Measurements from ENCODE around the gene ERC1. TPM values are rescaled to one million over a fixed set of nuclear protein-coding genes. Genes with fewer than 3 reads are reported as not detected.

ERC1 gene
- total RNA-seq, 4 donors from 2014 or later, result 28.5 to 71.7 (median 38.5) TPM

GRCh38 chr12:1419849-1420371 lies 428.9 kb downstream of the ERC1 start:
- Histone ChIP-seq H3K4me1 (no peaks in the 10 kb centered on the region), H3K9me3 (peaks cover 5% of the 10 kb centered on the region), H3K36me3 (peaks cover 4% of the 10 kb centered on the region), H3K27ac (no peak overlapping the region), H3K27me3 (no peaks in the 10 kb centered on the region), H3K4me3 (no peak overlapping the region)
- WGBS, result 68% methylated on average over 1 of the region's 1 CpG
- TF ChIP-seq EP300 (IDR thresholded peaks at IDR 0.05), result no peak
- no peak for TF ChIP-seq POLR2A (IDR thresholded peaks at IDR 0.05)
- no peak for TF ChIP-seq POLR2AphosphoS5 (IDR thresholded peaks at IDR 0.05)
- no peak for TF ChIP-seq CTCF (IDR thresholded peaks at IDR 0.05)
- DNase-seq (ENCODE audit: low spot score in 2 of 2), result no peak

GRCh38 chr12:1421091-1421846 lies 430.2 kb downstream of the ERC1 start:
- H3K27me3 ChIP-seq, result no peaks in the 10 kb centered on the region
- H3K4me1 ChIP-seq, result no peaks in the 10 kb centered on the region
- 91% methylated on average over 11 of the region's 11 CpGs for WGBS
- H3K27ac ChIP-seq, result no peak overlapping the region
- DNase-seq (ENCODE audit: low spot score in 2 of 2), result no peak
- no peak overlapping the region for H3K4me3 ChIP-seq
- peaks cover 4% of the 10 kb centered on the region for H3K36me3 ChIP-seq
- H3K9me3 ChIP-seq, result peaks cover 5% of the 10 kb centered on the region
- TF ChIP-seq POLR2AphosphoS5 (IDR thresholded peaks at IDR 0.05) (no peak), POLR2A (IDR thresholded peaks at IDR 0.05) (no peak), EP300 (IDR thresholded peaks at IDR 0.05) (no peak), CTCF (IDR thresholded peaks at IDR 0.05) (no peak)

GRCh38 chr12:1422604-1423315 lies 431.7 kb downstream of the ERC1 start:
- no peak for DNase-seq (ENCODE audit: low spot score in 2 of 2)
- 88% methylated on average over 4 of the region's 4 CpGs for WGBS
- no peak overlapping the region for H3K27ac ChIP-seq
- no peak for TF ChIP-seq POLR2AphosphoS5 (IDR thresholded peaks at IDR 0.05)
- no peak for TF ChIP-seq EP300 (IDR thresholded peaks at IDR 0.05)
- no peak for TF ChIP-seq CTCF (IDR thresholded peaks at IDR 0.05)
- TF ChIP-seq POLR2A (IDR thresholded peaks at IDR 0.05), result no peak
- H3K36me3 ChIP-seq, result peaks cover 4% of the 10 kb centered on the region
- no peaks in the 10 kb centered on the region for H3K4me1 ChIP-seq
- peaks cover 5% of the 10 kb centered on the region for H3K9me3 ChIP-seq
- H3K27me3 ChIP-seq, result no peaks in the 10 kb centered on the region
- H3K4me3 ChIP-seq, result no peak overlapping the region

DNA sequence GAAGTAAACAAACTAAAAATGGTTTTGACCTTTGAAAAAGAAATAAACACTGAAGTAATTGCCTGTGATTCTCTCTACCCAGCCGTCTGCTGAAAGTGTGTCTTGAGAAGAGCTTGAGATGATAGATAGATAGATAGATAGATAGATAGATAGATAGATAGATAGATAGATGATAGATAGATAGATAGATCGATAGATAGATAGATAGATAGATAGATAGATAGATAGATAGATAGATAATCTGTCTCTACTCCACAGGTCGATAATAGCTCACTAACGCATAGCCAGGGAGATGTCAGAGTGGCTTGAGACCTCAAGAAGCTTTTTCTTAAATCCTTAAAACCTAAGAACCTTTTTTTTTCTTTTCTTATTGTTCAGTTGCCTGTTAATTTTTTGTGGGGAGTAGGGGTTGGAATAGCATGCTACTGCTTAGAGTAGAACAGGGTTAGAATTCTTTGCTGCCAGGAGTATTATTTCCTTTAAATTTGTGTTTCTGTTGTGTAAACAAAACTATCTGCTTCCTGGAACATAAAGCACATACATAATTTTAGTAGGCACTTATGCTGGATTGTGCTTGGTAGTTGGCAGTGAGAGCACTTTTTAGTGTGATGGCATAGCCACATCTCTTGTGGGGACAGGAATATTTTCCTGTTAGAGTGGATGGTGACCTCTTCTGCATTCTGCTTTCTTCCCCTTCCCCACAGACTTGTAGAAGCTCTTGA lies 433.8 kb downstream of the ERC1 start:
- no peak for DNase-seq (ENCODE audit: low spot score in 2 of 2)
- TF ChIP-seq POLR2A (IDR thresholded peaks at IDR 0.05) (no peak), CTCF (IDR thresholded peaks at IDR 0.05) (no peak), EP300 (IDR thresholded peaks at IDR 0.05) (no peak), POLR2AphosphoS5 (IDR thresholded peaks at IDR 0.05) (no peak)
- 81% methylated on average over 4 of the region's 4 CpGs for WGBS
- H3K27ac ChIP-seq, result no peak overlapping the region
- no peaks in the 10 kb centered on the region for H3K36me3 ChIP-seq
- H3K4me3 ChIP-seq, result no peak overlapping the region
- H3K27me3 ChIP-seq, result no peaks in the 10 kb centered on the region
- peaks cover 4% of the 10 kb centered on the region for H3K4me1 ChIP-seq
- H3K9me3 ChIP-seq, result peaks cover 5% of the 10 kb centered on the region

GRCh38 chr12:1425396-1425729 lies 434.3 kb downstream of the ERC1 start:
- WGBS, result 99% methylated on average over 3 of the region's 3 CpGs
- Histone ChIP-seq H3K27me3 (no peaks in the 10 kb centered on the region), H3K27ac (no peak overlapping the region), H3K36me3 (no peaks in the 10 kb centered on the region), H3K4me1 (peaks cover 5% of the 10 kb centered on the region), H3K9me3 (peaks cover 5% of the 10 kb centered on the region), H3K4me3 (no peak overlapping the region)
- TF ChIP-seq POLR2AphosphoS5 (IDR thresholded peaks at IDR 0.05) (no peak), CTCF (IDR thresholded peaks at IDR 0.05) (no peak), POLR2A (IDR thresholded peaks at IDR 0.05) (no peak), EP300 (IDR thresholded peaks at IDR 0.05) (no peak)
- DNase-seq (ENCODE audit: low spot score in 2 of 2), result no peak

All from suprapubic skin (tissue), 4 donors.